Measurements from ENCODE around the gene CLDN20. TPM values are rescaled to one million over a fixed set of nuclear protein-coding genes. Genes with fewer than 3 reads are reported as not detected.

The CLDN20 gene
- total and polyA plus RNA-seq, 2 experiments from 2014 or later: 0.56 TPM; not detected in 1

DNA sequence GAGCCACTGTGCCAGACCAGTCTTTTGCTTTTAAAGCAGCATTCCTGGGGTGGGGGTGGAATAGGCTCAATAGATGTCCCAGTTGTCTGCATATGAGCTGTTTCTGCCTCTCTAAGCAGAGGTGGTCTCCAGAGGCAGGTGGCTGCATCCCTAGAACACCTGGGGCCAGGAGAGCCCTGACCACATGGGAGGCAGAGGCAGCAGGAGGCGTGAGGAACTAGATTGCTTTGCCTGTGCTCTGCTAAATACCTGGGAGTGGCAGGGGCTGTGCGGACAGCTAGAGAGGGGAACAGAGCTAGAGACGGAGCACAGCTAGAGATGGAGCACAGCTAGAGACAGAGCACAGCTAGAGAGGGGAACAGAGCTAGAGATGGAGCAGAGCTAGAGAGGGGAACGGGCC, 29.1 kb upstream of the CLDN20 start:
- H3K4me3 ChIP-seq: no peak overlapping the region
- no peak overlapping the region for H3K4me2 ChIP-seq
- no peak for TF ChIP-seq EZH2phosphoT487 (IDR thresholded peaks at IDR 0.05; ENCODE audit: low read depth, severe bottlenecking, unreplicated experiment)
- TF ChIP-seq EZH2 (IDR thresholded peaks at IDR 0.05; ENCODE audit: borderline replicate concordance): no peak
- TF ChIP-seq, protein P1, sequence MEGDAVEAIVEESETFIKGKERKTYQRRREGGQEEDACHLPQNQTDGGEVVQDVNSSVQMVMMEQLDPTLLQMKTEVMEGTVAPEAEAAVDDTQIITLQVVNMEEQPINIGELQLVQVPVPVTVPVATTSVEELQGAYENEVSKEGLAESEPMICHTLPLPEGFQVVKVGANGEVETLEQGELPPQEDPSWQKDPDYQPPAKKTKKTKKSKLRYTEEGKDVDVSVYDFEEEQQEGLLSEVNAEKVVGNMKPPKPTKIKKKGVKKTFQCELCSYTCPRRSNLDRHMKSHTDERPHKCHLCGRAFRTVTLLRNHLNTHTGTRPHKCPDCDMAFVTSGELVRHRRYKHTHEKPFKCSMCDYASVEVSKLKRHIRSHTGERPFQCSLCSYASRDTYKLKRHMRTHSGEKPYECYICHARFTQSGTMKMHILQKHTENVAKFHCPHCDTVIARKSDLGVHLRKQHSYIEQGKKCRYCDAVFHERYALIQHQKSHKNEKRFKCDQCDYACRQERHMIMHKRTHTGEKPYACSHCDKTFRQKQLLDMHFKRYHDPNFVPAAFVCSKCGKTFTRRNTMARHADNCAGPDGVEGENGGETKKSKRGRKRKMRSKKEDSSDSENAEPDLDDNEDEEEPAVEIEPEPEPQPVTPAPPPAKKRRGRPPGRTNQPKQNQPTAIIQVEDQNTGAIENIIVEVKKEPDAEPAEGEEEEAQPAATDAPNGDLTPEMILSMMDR (IDR thresholded peaks at IDR 0.05; ENCODE audit: poor library complexity): no peak
- WGBS (ENCODE audit: low lambda C conversion rate, missing lambda C conversion rate): 91% methylated on average over 4 of the region's 4 CpGs
- DNase-seq (ENCODE audit: low spot score): no peak
- no peaks in the 10 kb centered on the region for H3K9me2 ChIP-seq (replicated peaks; ENCODE audit: insufficient read depth)
- H3K36me3 ChIP-seq (replicated peaks; ENCODE audit: insufficient read depth, low read depth): no peaks in the 10 kb centered on the region
- H3K4me1 ChIP-seq (ENCODE audit: insufficient read depth): no peaks in the 10 kb centered on the region
- no peak overlapping the region for H2AFZ ChIP-seq
- H4K20me1 ChIP-seq (ENCODE audit: insufficient read depth, poor library complexity, severe bottlenecking): no peaks in the 10 kb centered on the region
- no peaks in the 10 kb centered on the region for H3K79me2 ChIP-seq
- H3K27ac ChIP-seq: no peak overlapping the region
- no peaks in the 10 kb centered on the region for H3K27me3 ChIP-seq
- H3K9me3 ChIP-seq (ENCODE audit: low read depth): no peaks in the 10 kb centered on the region

DNA sequence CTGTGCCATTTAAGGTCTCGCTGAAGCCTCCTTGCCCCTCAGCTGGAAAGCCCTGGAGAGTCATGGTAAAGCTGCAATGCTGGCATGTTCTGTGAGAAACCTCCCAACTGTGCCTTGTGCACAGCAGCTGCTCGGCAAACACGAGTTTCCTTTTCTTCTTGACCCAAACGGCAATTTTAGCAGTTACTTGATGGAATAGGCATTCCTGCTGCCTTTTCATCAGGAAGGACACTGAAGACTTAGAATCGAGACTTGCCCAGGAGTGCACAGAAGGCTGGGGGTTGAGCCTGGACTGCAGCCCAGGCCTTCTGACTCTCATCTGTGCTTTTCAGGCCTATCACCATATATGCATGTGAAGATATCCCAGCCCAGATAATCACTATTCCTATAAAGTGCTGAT, 28.7 kb upstream of the CLDN20 start:
- no peak for DNase-seq (ENCODE audit: low spot score)
- WGBS (ENCODE audit: low lambda C conversion rate, missing lambda C conversion rate): 91% methylated on average over 5 of the region's 5 CpGs

DNA sequence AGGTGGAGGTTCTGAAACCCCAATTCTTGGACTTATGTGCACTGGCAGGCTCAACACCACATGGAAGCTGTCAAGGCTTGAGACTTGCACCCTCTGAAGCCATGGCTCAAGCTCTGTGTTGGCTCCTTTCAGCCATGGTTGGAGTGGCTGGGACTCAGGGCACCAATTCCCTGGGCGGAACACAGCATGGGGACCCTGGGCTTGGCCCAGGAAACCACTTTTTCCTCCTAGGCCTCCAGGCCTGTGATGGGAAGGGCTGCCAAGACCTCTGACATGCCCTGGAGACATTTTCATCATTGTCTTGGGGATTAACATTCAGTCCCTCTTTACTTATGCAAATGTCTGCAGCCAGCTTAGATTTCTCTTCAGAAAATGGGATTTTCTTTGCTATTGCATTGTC, 26.2 kb upstream of the CLDN20 start:
- TF ChIP-seq EZH2phosphoT487 (IDR thresholded peaks at IDR 0.05; ENCODE audit: low read depth, severe bottlenecking, unreplicated experiment): no peak
- 100% methylated on average over 1 of the region's 1 CpG for WGBS (ENCODE audit: low lambda C conversion rate, missing lambda C conversion rate)

More for the DNA sequence above, 28.7 kb upstream of the CLDN20 start:
- Histone ChIP-seq H3K27ac (no peak overlapping the region), H3K9me2 (replicated peaks; ENCODE audit: insufficient read depth) (no peaks in the 10 kb centered on the region), H3K4me1 (ENCODE audit: insufficient read depth) (no peaks in the 10 kb centered on the region), H3K79me2 (no peaks in the 10 kb centered on the region), H3K36me3 (replicated peaks; ENCODE audit: insufficient read depth, low read depth) (no peaks in the 10 kb centered on the region), H3K9me3 (ENCODE audit: low read depth) (no peaks in the 10 kb centered on the region), H3K4me2 (no peak overlapping the region), H3K27me3 (no peaks in the 10 kb centered on the region), H2AFZ (no peak overlapping the region), H4K20me1 (ENCODE audit: insufficient read depth, poor library complexity, severe bottlenecking) (no peaks in the 10 kb centered on the region), H3K4me3 (no peak overlapping the region)
- TF ChIP-seq, protein P1 (IDR thresholded peaks at IDR 0.05; ENCODE audit: poor library complexity): no peak
- TF ChIP-seq EZH2phosphoT487 (IDR thresholded peaks at IDR 0.05; ENCODE audit: low read depth, severe bottlenecking, unreplicated experiment): no peak
- TF ChIP-seq EZH2 (IDR thresholded peaks at IDR 0.05; ENCODE audit: borderline replicate concordance): no peak

DNA sequence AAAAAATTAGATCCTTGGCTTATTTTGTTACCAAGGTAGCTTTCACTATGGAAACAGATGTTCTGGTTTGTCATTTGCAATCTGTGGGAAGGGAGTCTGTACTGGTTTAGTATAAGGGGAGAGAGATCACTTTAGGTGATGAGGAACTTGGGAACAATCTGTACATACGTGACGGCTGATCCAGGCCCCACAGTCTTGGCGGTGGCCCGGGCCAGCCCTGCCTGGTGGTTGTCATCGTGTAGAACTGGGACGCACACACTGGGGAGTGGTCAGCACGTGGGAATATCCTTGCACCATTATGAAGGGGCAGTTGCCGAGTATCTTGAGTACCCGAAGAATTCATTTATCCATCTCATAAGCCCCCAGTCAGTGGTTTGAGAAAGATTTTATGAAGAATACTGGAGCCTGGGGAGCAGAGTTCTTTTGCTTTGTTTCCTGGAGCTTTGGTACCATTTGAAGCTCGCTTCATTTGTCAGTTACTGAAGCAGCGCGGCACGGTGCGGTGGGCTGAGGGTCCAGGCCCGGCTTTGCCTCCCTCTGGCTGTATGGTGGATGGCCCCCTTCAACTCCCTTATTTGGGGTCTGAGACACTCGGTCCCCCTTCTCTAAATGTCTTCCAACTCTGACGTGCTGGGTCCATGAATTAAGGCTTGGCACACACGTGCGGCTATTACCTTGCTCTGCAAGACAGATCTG, 22.8 kb upstream of the CLDN20 start:
- Histone ChIP-seq H3K9me2 (replicated peaks; ENCODE audit: insufficient read depth) (no peaks in the 10 kb centered on the region), H3K27ac (no peak overlapping the region), H3K9me3 (ENCODE audit: low read depth) (no peaks in the 10 kb centered on the region), H3K79me2 (no peaks in the 10 kb centered on the region), H3K4me1 (ENCODE audit: insufficient read depth) (no peaks in the 10 kb centered on the region), H3K27me3 (no peaks in the 10 kb centered on the region), H3K4me3 (no peak overlapping the region), H3K4me2 (no peak overlapping the region), H4K20me1 (ENCODE audit: insufficient read depth, poor library complexity, severe bottlenecking) (no peaks in the 10 kb centered on the region), H3K36me3 (replicated peaks; ENCODE audit: insufficient read depth, low read depth) (no peaks in the 10 kb centered on the region), H2AFZ (no peak overlapping the region)
- WGBS (ENCODE audit: low lambda C conversion rate, missing lambda C conversion rate): 98% methylated on average over 19 of the region's 19 CpGs
- no peak for DNase-seq (ENCODE audit: low spot score)
- TF ChIP-seq EZH2phosphoT487 (IDR thresholded peaks at IDR 0.05; ENCODE audit: low read depth, severe bottlenecking, unreplicated experiment): no peak
- no peak for TF ChIP-seq EZH2 (IDR thresholded peaks at IDR 0.05; ENCODE audit: borderline replicate concordance)
- TF ChIP-seq, protein P1 (IDR thresholded peaks at IDR 0.05; ENCODE audit: poor library complexity): no peak

More for the DNA sequence above, 26.2 kb upstream of the CLDN20 start:
- Histone ChIP-seq H3K36me3 (replicated peaks; ENCODE audit: insufficient read depth, low read depth) (no peaks in the 10 kb centered on the region), H3K4me2 (no peak overlapping the region), H3K27me3 (no peaks in the 10 kb centered on the region), H2AFZ (no peak overlapping the region), H4K20me1 (ENCODE audit: insufficient read depth, poor library complexity, severe bottlenecking) (no peaks in the 10 kb centered on the region), H3K79me2 (no peaks in the 10 kb centered on the region), H3K4me3 (no peak overlapping the region), H3K9me2 (replicated peaks; ENCODE audit: insufficient read depth) (no peaks in the 10 kb centered on the region), H3K9me3 (ENCODE audit: low read depth) (no peaks in the 10 kb centered on the region), H3K4me1 (ENCODE audit: insufficient read depth) (no peaks in the 10 kb centered on the region), H3K27ac (no peak overlapping the region)
- no peak for DNase-seq (ENCODE audit: low spot score)

Measured in hepatocyte (in vitro differentiated cells).